ENCODE measurements around the gene IZUMO4. TPM values are rescaled to one million over a fixed set of nuclear protein-coding genes. Genes with fewer than 3 reads are reported as not detected.

IZUMO4 gene
- total and polyA plus RNA-seq, 7 donors: 2.3 to 8.5 (median 4.2) TPM

- Histone ChIP-seq H3K27ac (peak overlapping the region; percentile 95 to 100 (median 100)), H3K27me3 (no peaks in the 10 kb centered on the region), H3K4me3 (peak overlapping the region in 3 of 4 donors; percentile 14 to 89 (median 73)), H3K9me3 (no peaks in the 10 kb centered on the region), H3K4me1 (peaks cover 0 to 76% (median 71%) of the 10 kb centered on the region in 4 donors), H3K36me3 (no peaks in the 10 kb centered on the region)
- intact Hi-C loops (cut with DNase I): loop anchor here (2.0 kb wide), 2 partner anchors 35 to 43 kb away; no protein-coding TSS in a partner anchor
- 13 to 53% methylated on average over 24 of the region's 24 CpGs for WGBS, 2 donors
- TF ChIP-seq POLR2A (IDR thresholded peaks at IDR 0.05): no peak
- TF ChIP-seq POLR2AphosphoS5 (IDR thresholded peaks at IDR 0.05): peak; percentile 31 to 65 (median 50)
- peak; percentile 89 for DNase-seq
These were observed 37.1 kb upstream of the IZUMO4 start for GRCh38 chr19:2059422-2060201.

DNA sequence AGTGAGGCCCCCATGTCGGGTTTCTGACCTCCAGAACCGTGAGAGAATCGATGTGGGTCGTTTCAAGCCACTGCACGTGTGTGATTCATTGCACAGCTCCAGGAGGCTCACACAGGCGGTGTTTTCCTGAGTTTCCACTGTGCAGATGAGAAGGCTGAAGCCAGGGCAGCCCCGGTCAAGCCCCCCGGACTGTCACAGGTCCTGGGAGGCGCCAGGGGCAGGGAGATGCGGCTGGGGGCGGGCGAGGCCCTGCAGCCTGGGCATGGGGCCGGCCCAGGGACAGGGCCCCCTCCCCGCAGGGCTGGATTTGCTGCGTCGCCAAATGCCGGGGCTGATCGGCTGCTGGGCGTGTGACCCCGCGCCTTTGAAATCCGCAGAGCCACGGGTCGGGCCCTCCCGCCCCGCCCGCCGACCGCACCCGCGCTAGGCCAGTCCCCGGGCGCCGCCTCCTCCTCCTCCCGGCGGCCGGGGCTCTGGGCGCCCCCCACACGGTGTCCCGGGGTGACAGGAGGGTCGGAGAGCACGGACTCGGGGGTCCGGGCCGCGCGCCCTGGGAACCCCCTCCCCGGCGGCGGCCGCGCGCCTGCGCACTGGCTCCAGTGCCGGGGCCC lies 35.7 kb upstream of the IZUMO4 start:
- H3K4me1 ChIP-seq: peaks cover 0 to 71% (median 65%) of the 10 kb centered on the region in 4 donors
- TF ChIP-seq POLR2AphosphoS5 (IDR thresholded peaks at IDR 0.05) (peak in 2 of 4 donors; percentile 91 to 93), CTCF (IDR thresholded peaks at IDR 0.05) (no peak), POLR2A (IDR thresholded peaks at IDR 0.05) (peak in 1 of 2 donors; percentile 52), EP300 (IDR thresholded peaks at IDR 0.05) (peak in 1 of 4 donors; percentile 4)
- H3K9me3 ChIP-seq: no peaks in the 10 kb centered on the region
- H3K36me3 ChIP-seq: no peaks in the 10 kb centered on the region
- peak overlapping the region; percentile 95 to 100 (median 100) for H3K27ac ChIP-seq
- H3K4me3 ChIP-seq: peak overlapping the region; percentile 63 to 89 (median 72)
- DNase-seq: peak; percentile 89
- no peaks in the 10 kb centered on the region for H3K27me3 ChIP-seq
- WGBS, 2 donors: 1% methylated on average over 55 of the region's 55 CpGs
- intact Hi-C loops (cut with DNase I): loop anchor here (2.0 kb wide), 2 partner anchors 34 to 44 kb away; no protein-coding TSS in a partner anchor

DNA sequence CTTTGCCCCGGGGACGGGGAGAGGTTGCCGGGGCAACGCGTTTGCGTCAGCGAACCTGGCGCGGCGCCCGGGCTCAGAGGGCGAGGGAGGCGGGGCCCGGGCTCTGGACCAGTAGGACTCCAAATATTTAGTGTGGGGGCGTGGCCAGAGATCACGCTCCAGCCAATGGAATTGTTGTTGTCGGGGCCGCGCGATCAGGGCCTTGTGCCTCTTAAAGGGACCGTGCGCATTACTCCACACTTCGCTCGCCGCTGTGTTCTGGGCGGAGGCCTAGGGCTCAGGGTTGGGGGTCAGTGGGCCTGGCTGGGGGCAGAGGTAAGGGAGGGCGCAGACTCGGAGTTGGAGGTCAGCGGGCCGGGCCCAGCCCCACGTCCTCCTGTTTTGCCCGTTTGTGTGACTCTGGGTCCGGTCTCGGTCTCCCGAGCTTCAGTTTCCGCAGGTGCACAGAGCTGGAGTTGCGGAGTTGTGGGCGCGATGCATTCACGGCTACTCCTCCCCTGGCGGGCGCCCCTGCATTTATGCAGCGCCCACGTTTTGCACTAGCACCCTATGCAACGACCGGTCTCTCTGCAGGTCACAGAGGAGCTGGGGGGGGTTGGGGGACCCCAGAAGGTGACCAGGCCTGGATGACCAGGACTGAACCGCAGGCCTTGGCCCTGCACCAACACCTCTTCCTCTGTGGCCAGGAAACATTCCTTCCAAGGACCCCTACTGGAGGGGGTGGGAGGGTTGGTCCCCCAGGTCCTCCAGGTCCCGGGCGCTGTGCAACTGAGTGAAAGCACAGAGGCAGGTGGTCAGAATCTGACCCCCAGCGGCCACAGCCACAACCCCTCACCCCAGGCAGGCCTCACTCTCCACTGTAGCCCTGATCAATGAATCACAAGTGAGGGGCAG lies 35.0 kb upstream of the IZUMO4 start:
- 2% methylated on average over 50 of the region's 50 CpGs for WGBS, 2 donors
- intact Hi-C loops (cut with DNase I): loop anchor here (2.0 kb wide), 2 partner anchors 33 to 45 kb away; no protein-coding TSS in a partner anchor
- peak; percentile 100 for DNase-seq
- Histone ChIP-seq H3K4me1 (peaks cover 0 to 64% (median 58%) of the 10 kb centered on the region in 4 donors), H3K36me3 (no peaks in the 10 kb centered on the region), H3K27ac (peak overlapping the region; percentile 95 to 100 (median 100)), H3K4me3 (peak overlapping the region; percentile 63 to 89 (median 72)), H3K9me3 (no peaks in the 10 kb centered on the region), H3K27me3 (no peaks in the 10 kb centered on the region)
- TF ChIP-seq CTCF (IDR thresholded peaks at IDR 0.05) (no peak), POLR2A (IDR thresholded peaks at IDR 0.05) (peak; percentile 22 to 69), EP300 (IDR thresholded peaks at IDR 0.05) (peak in 1 of 4 donors; percentile 71), POLR2AphosphoS5 (IDR thresholded peaks at IDR 0.05) (peak; percentile 73 to 91 (median 82))

- H3K27ac ChIP-seq: peak overlapping the region; percentile 95 to 100 (median 100)
- intact Hi-C loops (cut with DNase I): no loop called here
These were observed 34.4 kb upstream of the IZUMO4 start for GRCh38 chr19:2062389-2062729.

More at GRCh38 chr19:2062389-2062729, 34.4 kb upstream of the IZUMO4 start:
- peak overlapping the region in 3 of 4 donors; percentile 72 to 89 (median 73) for H3K4me3 ChIP-seq
- no peaks in the 10 kb centered on the region for H3K27me3 ChIP-seq
- no peak for DNase-seq
- H3K4me1 ChIP-seq: peaks cover 0 to 62% (median 53%) of the 10 kb centered on the region in 4 donors
- no peaks in the 10 kb centered on the region for H3K36me3 ChIP-seq
- H3K9me3 ChIP-seq: no peaks in the 10 kb centered on the region
- TF ChIP-seq POLR2A (IDR thresholded peaks at IDR 0.05) (no peak), EP300 (IDR thresholded peaks at IDR 0.05) (no peak), CTCF (IDR thresholded peaks at IDR 0.05) (no peak), POLR2AphosphoS5 (IDR thresholded peaks at IDR 0.05) (no peak)
- WGBS, 2 donors: 65 to 67% methylated on average over 10 of the region's 10 CpGs
